ENCODE data around the gene RRBP1.
"Not testable (repeated sequence)": the region's sequence is repeated elsewhere in the genome, so short reads cannot be mapped to it uniquely, and the experiment has no call there.

- TF ChIP-seq CTCF, POLR2A, EP300 (IDR thresholded peaks at IDR 0.05): not testable (repeated sequence)
Observed at GRCh38 chr20:17659344-17659743, 22.7 kb downstream of the RRBP1 start.
